BLaER1 treated with 17β-estradiol and CSF1 and Interleukin-3, amounts not matched to agents 10 nM and 100 nM (cell line): ENCODE measurements around the gene PATJ.

Source experiments
- H3K27ac ChIP-seq, 11 experiments: shearing (Covaris generic); formaldehyde crosslinking; 2 replicates each; pipeline ENCODE4 v1.8.1; 2022
- H3K27me3 ChIP-seq, 11 experiments: shearing (Covaris generic); formaldehyde crosslinking; 2 replicates each; pipeline ENCODE4 v1.8.1; 2022
- H3K36me3 ChIP-seq, 11 experiments: shearing (Covaris generic); formaldehyde crosslinking; 2 replicates each; pipeline ENCODE4 v1.8.1; 2022
- H3K4me1 ChIP-seq, 10 experiments: shearing (Covaris generic); formaldehyde crosslinking; 2 replicates each; pipeline ENCODE4 v1.8.1; 2022
- H3K4me2 ChIP-seq, 11 experiments: shearing (Covaris generic); formaldehyde crosslinking; 2 replicates each; pipeline ENCODE4 v1.8.1; 2022
- H3K4me3 ChIP-seq, 10 experiments: shearing (Covaris generic); formaldehyde crosslinking; 2 replicates each; pipeline ENCODE4 v1.8.1; 2022
- H3K9ac ChIP-seq, 11 experiments: shearing (Covaris generic); formaldehyde crosslinking; 2 replicates each; pipeline ENCODE4 v1.8.1; 2022
- H3K9me3 ChIP-seq, 11 experiments: shearing (Covaris generic); formaldehyde crosslinking; replicated peaks in 1 of 11; 2 replicates each; pipeline ENCODE4 v1.8.1; 2022
- H4K20me1 ChIP-seq, 11 experiments: shearing (Covaris generic); formaldehyde crosslinking; 2 replicates each; pipeline ENCODE4 v1.8.1; 2022
- Cebpa-rat ChIP-seq, 11 experiments: shearing (Covaris generic); IDR thresholded peaks; 2 replicates each; pipeline ENCODE4 v1.8.1; 2022

The PATJ gene

DNA sequence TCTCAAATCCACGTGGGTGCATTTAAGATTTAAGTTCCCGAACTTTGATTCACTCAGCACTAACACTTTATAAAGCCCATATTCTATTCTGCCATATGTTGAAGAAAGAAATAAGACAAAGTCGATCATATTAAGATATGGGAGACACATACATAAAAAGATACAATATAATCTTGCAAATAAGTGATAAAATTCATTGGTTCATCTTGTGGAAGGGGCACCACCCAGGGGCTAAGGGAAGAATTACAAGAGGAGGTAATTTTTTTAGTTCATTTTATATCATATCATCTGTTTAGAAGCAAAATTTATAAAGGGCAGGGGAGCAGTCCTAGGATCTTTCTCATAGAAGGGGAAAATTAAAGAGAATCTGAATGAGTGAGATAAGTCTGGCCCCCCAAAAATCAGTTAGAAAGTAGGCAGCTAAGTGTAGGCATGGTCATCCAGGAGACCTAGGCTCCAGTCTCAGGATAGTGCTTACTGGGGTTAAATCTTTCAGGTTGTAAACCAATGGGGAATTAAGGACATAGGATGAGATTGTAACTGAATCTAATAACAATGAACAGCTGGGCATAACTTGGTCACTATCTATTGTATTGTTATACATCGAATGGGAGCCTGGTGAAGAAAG lies 328.2 kb downstream of the PATJ start:
- no peaks in the 10 kb centered on the region for H4K20me1 ChIP-seq
- no peak overlapping the region for H3K4me3 ChIP-seq
- no peak overlapping the region for H3K4me2 ChIP-seq
- no peaks in the 10 kb centered on the region for H3K36me3 ChIP-seq
- H3K9me3 ChIP-seq: peaks cover 11 to 24% (median 18%) of the 10 kb centered on the region in 11 experiments
- no peak overlapping the region for H3K9ac ChIP-seq
- peaks cover 0 to under 1% (median 0%) of the 10 kb centered on the region in 10 experiments; a peak in 1 of 20 replicates for H3K4me1 ChIP-seq
- no peaks in the 10 kb centered on the region for H3K27me3 ChIP-seq
- no peak for TF ChIP-seq Cebpa-rat (IDR thresholded peaks at IDR 0.05)
- no peak overlapping the region for H3K27ac ChIP-seq

GRCh38 chr1:62071695-62072094 lies 329.4 kb downstream of the PATJ start:
- no peak overlapping the region for H3K4me3 ChIP-seq
- H3K9ac ChIP-seq: no peak overlapping the region
- no peaks in the 10 kb centered on the region for H4K20me1 ChIP-seq
- no peak overlapping the region for H3K4me2 ChIP-seq
- no peaks in the 10 kb centered on the region for H3K4me1 ChIP-seq
- peaks cover 4 to 13% (median 9%) of the 10 kb centered on the region in 11 experiments for H3K9me3 ChIP-seq
- H3K27me3 ChIP-seq: no peaks in the 10 kb centered on the region
- no peak for TF ChIP-seq Cebpa-rat (IDR thresholded peaks at IDR 0.05)
- no peak overlapping the region for H3K27ac ChIP-seq
- H3K36me3 ChIP-seq: no peaks in the 10 kb centered on the region

- Histone ChIP-seq H3K4me1 (no peaks in the 10 kb centered on the region), H4K20me1 (no peaks in the 10 kb centered on the region), H3K27me3 (no peaks in the 10 kb centered on the region), H3K9ac (no peak overlapping the region), H3K9me3 (no peaks in the 10 kb centered on the region), H3K4me3 (no peak overlapping the region), H3K36me3 (no peaks in the 10 kb centered on the region), H3K4me2 (no peak overlapping the region), H3K27ac (no peak overlapping the region)
- TF ChIP-seq Cebpa-rat (IDR thresholded peaks at IDR 0.05): no peak
These were observed 334.0 kb downstream of the PATJ start for GRCh38 chr1:62076286-62076685.

GRCh38 chr1:62077821-62078220 lies 335.5 kb downstream of the PATJ start:
- H3K4me3 ChIP-seq: no peak overlapping the region
- no peak overlapping the region for H3K27ac ChIP-seq
- no peaks in the 10 kb centered on the region for H4K20me1 ChIP-seq
- H3K4me1 ChIP-seq: no peaks in the 10 kb centered on the region
- no peak overlapping the region for H3K4me2 ChIP-seq
- no peaks in the 10 kb centered on the region for H3K36me3 ChIP-seq
- H3K9ac ChIP-seq: no peak overlapping the region
- no peak for TF ChIP-seq Cebpa-rat (IDR thresholded peaks at IDR 0.05)
- no peaks in the 10 kb centered on the region for H3K9me3 ChIP-seq
- no peaks in the 10 kb centered on the region for H3K27me3 ChIP-seq

GRCh38 chr1:62082456-62083363 lies 340.4 kb downstream of the PATJ start:
- Histone ChIP-seq H3K9me3 (no peaks in the 10 kb centered on the region), H3K9ac (no peak overlapping the region), H3K27me3 (no peaks in the 10 kb centered on the region), H3K36me3 (no peaks in the 10 kb centered on the region), H4K20me1 (no peaks in the 10 kb centered on the region), H3K4me2 (no peak overlapping the region), H3K4me1 (0 out of 20 replicates have a peak, but pooled peaks cover 0 to 5% (median 0%) of the 10 kb centered on the region in 10 experiments), H3K27ac (no peak overlapping the region), H3K4me3 (no peak overlapping the region)
- no peak for TF ChIP-seq Cebpa-rat (IDR thresholded peaks at IDR 0.05)

DNA sequence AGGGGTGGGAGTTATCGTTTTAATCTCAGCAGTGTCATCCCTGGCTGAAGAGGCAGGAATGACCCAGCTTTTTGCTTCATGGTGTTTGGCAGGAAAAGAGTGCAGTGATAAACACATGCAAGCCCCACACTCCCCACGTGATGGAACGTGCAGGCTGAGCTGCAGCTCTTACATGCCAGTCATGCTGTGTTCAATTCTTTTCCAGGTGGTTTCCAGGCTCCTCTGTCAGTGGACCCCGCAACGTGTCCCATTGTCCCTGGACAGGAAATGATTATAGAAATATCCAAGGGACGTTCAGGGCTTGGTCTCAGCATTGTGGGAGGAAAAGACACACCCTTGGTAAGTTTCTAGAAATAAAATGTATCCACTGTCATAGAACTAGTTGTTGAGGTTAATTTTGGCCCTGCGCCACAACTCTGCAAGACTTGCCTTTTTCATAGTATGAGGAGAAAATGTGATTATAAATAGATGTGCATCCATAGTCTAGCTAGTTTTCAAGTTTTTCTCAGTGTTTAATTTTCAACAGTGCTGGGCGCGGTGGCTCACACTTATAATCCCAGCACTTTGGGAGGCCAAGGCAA lies 342.1 kb downstream of the PATJ start:
- H4K20me1 ChIP-seq: no peaks in the 10 kb centered on the region
- H3K4me1 ChIP-seq: 0 out of 20 replicates have a peak, but pooled peaks cover 0 to 5% (median 0%) of the 10 kb centered on the region in 10 experiments
- H3K4me3 ChIP-seq: no peak overlapping the region
- no peak for TF ChIP-seq Cebpa-rat (IDR thresholded peaks at IDR 0.05)
- H3K36me3 ChIP-seq: no peaks in the 10 kb centered on the region
- H3K4me2 ChIP-seq: no peak overlapping the region
- no peaks in the 10 kb centered on the region for H3K27me3 ChIP-seq
- H3K9ac ChIP-seq: no peak overlapping the region
- H3K27ac ChIP-seq: no peak overlapping the region
- H3K9me3 ChIP-seq: no peaks in the 10 kb centered on the region

DNA sequence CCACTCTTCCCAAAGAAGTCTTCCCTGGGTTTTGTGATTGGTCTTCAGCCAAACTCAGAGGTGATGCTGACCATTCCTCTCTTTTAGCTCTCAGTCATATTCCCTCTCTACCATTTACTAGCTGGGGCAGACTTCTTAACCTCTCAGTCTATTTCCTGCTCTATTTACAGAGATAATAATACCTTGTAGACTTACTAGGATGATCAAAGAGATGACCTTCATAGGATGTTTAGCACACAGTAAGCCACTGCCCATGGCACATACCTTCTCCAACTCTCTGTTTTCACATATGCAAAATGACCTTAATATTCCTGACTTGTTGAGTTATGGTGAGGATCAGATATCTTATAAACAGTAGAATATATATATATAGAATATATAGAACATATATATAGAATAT lies 346.2 kb downstream of the PATJ start:
- 0 out of 20 replicates have a peak, but pooled peaks cover 0 to 5% (median 0%) of the 10 kb centered on the region in 10 experiments for H3K4me1 ChIP-seq
- H3K9ac ChIP-seq: no peak overlapping the region
- TF ChIP-seq Cebpa-rat (IDR thresholded peaks at IDR 0.05): no peak
- H3K4me3 ChIP-seq: no peak overlapping the region
- H3K36me3 ChIP-seq: no peaks in the 10 kb centered on the region
- H3K27ac ChIP-seq: no peak overlapping the region
- H4K20me1 ChIP-seq: no peaks in the 10 kb centered on the region
- H3K27me3 ChIP-seq: no peaks in the 10 kb centered on the region
- H3K9me3 ChIP-seq: no peaks in the 10 kb centered on the region
- no peak overlapping the region for H3K4me2 ChIP-seq

DNA sequence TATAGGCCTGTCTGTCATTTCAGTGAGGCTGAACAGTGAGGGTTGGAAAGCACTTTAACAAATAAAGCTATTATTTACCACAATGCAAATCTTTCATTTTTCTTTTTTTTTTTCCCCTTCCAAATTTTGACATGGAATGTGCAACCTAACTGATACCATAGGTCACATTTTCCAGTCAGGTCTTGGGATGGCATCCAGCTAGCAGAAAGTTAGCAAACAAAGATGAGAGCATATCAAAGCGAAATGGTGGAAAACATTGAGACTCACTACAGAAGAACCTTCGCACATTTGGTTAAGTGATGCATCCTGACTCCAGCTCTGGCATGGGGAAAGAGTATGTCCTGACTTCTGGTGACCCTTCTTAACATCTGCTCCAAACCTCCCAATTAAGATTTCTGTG lies 347.3 kb downstream of the PATJ start:
- Histone ChIP-seq H3K4me1 (0 out of 20 replicates have a peak, but pooled peaks cover 0 to 1% (median 0%) of the 10 kb centered on the region in 10 experiments), H4K20me1 (no peaks in the 10 kb centered on the region), H3K36me3 (no peaks in the 10 kb centered on the region), H3K4me2 (no peak overlapping the region), H3K9me3 (no peaks in the 10 kb centered on the region), H3K27me3 (no peaks in the 10 kb centered on the region), H3K4me3 (no peak overlapping the region), H3K9ac (no peak overlapping the region), H3K27ac (no peak overlapping the region)
- no peak for TF ChIP-seq Cebpa-rat (IDR thresholded peaks at IDR 0.05)

DNA sequence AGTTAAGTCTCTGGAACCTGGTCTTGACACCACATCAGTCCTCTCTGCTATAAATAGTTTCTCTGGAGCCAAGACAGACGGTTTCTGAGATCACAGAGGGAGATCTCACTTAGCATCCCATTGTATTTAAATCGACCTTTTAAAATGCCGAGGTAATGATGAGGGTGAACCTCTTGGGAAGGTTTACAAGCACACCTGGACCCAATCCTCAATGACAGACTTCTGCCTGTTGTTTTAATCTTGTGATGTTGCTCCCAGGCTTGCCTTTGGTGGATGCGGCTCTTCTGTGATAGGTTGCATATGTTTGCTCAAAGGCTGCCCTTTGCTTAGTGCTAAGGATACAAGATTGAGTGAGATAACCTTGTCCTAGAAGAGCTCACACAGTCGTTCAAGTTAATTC lies 347.7 kb downstream of the PATJ start:
- Histone ChIP-seq H3K4me2 (no peak overlapping the region), H4K20me1 (no peaks in the 10 kb centered on the region), H3K27me3 (no peaks in the 10 kb centered on the region), H3K4me1 (no peaks in the 10 kb centered on the region), H3K9ac (no peak overlapping the region), H3K9me3 (no peaks in the 10 kb centered on the region), H3K4me3 (no peak overlapping the region), H3K27ac (no peak overlapping the region), H3K36me3 (no peaks in the 10 kb centered on the region)
- no peak for TF ChIP-seq Cebpa-rat (IDR thresholded peaks at IDR 0.05)
